Astrocyte (in vitro differentiated cells and primary cell): ENCODE data around the gene PPT2.

ENCODE experiments used
- EZH2 ChIP-seq: IDR thresholded peaks from 2 replicates; pipeline ENCODE4 v1.6.1; 2012; ENCODE audit warnings: mild to moderate bottlenecking, low read length, inconsistent platforms; ENCODE audit not compliant: insufficient read depth
- TF ChIP-seq, protein P1 (sequence below): IDR thresholded peaks from 2 replicates; pipeline ENCODE4 v1.5.1; 2011; ENCODE audit warnings: low read depth, mild to moderate bottlenecking, inconsistent platforms, low read length, moderate library complexity; ENCODE audit not compliant: insufficient read depth

DNA sequence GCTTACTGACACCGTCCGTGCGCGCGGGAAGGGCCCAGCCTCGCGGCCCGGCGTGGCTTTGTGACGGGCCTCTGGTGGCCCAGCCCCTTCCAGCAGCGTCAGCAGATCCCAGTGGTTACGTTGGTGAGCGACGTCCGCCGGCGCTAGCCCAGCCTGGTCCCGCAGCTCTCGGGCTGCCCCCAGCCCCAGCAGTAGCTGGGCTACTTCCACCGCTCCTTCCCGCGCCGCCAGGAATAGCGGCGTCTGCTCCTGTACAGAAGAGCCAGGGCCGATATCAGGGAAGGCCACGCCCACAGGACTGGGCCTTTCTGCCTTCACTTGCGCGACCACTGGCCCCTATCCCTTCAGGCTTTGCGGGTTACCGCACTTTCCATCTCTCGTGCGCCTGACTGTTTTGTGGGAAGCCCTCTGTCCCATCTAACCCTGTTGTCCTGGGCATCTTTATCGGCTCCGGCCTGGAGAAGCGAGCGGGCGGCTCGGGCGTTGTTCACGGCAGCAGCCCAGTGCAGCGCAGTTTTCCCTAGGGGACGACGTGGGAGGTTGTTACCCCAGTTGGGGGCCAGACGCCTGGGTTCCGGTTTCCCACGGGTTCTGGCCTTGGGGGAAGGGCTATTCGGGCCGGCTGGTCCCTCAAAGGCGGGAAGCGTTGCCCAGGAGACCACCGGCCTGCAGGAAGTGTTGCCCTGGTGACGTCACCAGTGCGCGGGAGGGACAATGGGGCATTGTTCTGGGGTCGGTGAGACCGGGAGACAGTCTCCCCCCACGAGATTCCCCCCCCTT, 42.2 kb downstream of the PPT2 start:
- TF ChIP-seq, protein P1, sequence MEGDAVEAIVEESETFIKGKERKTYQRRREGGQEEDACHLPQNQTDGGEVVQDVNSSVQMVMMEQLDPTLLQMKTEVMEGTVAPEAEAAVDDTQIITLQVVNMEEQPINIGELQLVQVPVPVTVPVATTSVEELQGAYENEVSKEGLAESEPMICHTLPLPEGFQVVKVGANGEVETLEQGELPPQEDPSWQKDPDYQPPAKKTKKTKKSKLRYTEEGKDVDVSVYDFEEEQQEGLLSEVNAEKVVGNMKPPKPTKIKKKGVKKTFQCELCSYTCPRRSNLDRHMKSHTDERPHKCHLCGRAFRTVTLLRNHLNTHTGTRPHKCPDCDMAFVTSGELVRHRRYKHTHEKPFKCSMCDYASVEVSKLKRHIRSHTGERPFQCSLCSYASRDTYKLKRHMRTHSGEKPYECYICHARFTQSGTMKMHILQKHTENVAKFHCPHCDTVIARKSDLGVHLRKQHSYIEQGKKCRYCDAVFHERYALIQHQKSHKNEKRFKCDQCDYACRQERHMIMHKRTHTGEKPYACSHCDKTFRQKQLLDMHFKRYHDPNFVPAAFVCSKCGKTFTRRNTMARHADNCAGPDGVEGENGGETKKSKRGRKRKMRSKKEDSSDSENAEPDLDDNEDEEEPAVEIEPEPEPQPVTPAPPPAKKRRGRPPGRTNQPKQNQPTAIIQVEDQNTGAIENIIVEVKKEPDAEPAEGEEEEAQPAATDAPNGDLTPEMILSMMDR = no peak
- no peak for TF ChIP-seq EZH2
